ENCODE measurements around the gene PPARGC1A. TPM values are rescaled to one million over a fixed set of nuclear protein-coding genes. Genes with fewer than 3 reads are reported as not detected.
A peak's percentile ranks its signal among the peaks of the same experiment; 100 is the strongest.

The PPARGC1A gene
- total and polyA plus RNA-seq, 2 experiments from 2014 or later = 0.76 to 3.3 TPM

DNA sequence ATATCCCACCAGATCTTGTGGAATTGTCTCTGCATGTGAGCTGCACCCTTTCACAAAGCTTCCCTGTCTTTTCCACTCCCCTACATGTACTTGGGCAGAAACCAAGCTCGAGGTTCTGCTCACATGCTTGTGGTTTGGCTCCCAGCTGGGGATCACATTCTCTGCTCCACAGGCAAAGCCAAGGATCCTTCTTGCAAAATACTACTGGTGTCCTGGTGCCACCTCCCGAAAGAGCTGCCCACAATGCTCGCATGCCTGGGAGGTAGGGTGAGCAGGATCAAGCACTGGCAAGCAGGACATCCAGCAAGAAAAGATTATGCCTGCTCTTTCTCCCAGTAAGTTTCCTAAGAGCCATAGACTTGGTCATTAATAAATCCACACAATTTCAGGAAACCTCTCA is 45.1 kb upstream of the PPARGC1A start:
- Histone ChIP-seq H3K27ac (ENCODE audit: low read depth) (no peak overlapping the region), H3K36me3 (ENCODE audit: insufficient read depth) (no peaks in the 10 kb centered on the region), H2AFZ (no peak overlapping the region), H3K79me2 (replicated peaks; ENCODE audit: insufficient read depth) (no peaks in the 10 kb centered on the region), H3F3A (replicated peaks; ENCODE audit: low read depth) (no peaks in the 10 kb centered on the region), H3K9me2 (ENCODE audit: insufficient read depth) (peaks cover 11% of the 10 kb centered on the region), H3K4me1 (ENCODE audit: insufficient read depth) (peaks cover 34% of the 10 kb centered on the region), H3K27me3 (ENCODE audit: insufficient read depth) (no peaks in the 10 kb centered on the region), H3K4me2 (no peak overlapping the region), H4K20me1 (replicated peaks; ENCODE audit: insufficient read depth) (no peaks in the 10 kb centered on the region), H3K4me3 (no peak overlapping the region)
- TF ChIP-seq NANOG (IDR thresholded peaks at IDR 0.05; ENCODE audit: borderline replicate concordance) (no peak), CREB1 (CRISPR knock-in tag; IDR thresholded peaks at IDR 0.05; ENCODE audit: low read depth) (no peak), POLR2AphosphoS5 (IDR thresholded peaks at IDR 0.05; ENCODE audit: low read depth) (no peak), ZNF114 (CRISPR knock-in tag; IDR thresholded peaks at IDR 0.05) (no peak)
- TF ChIP-seq, protein P1, sequence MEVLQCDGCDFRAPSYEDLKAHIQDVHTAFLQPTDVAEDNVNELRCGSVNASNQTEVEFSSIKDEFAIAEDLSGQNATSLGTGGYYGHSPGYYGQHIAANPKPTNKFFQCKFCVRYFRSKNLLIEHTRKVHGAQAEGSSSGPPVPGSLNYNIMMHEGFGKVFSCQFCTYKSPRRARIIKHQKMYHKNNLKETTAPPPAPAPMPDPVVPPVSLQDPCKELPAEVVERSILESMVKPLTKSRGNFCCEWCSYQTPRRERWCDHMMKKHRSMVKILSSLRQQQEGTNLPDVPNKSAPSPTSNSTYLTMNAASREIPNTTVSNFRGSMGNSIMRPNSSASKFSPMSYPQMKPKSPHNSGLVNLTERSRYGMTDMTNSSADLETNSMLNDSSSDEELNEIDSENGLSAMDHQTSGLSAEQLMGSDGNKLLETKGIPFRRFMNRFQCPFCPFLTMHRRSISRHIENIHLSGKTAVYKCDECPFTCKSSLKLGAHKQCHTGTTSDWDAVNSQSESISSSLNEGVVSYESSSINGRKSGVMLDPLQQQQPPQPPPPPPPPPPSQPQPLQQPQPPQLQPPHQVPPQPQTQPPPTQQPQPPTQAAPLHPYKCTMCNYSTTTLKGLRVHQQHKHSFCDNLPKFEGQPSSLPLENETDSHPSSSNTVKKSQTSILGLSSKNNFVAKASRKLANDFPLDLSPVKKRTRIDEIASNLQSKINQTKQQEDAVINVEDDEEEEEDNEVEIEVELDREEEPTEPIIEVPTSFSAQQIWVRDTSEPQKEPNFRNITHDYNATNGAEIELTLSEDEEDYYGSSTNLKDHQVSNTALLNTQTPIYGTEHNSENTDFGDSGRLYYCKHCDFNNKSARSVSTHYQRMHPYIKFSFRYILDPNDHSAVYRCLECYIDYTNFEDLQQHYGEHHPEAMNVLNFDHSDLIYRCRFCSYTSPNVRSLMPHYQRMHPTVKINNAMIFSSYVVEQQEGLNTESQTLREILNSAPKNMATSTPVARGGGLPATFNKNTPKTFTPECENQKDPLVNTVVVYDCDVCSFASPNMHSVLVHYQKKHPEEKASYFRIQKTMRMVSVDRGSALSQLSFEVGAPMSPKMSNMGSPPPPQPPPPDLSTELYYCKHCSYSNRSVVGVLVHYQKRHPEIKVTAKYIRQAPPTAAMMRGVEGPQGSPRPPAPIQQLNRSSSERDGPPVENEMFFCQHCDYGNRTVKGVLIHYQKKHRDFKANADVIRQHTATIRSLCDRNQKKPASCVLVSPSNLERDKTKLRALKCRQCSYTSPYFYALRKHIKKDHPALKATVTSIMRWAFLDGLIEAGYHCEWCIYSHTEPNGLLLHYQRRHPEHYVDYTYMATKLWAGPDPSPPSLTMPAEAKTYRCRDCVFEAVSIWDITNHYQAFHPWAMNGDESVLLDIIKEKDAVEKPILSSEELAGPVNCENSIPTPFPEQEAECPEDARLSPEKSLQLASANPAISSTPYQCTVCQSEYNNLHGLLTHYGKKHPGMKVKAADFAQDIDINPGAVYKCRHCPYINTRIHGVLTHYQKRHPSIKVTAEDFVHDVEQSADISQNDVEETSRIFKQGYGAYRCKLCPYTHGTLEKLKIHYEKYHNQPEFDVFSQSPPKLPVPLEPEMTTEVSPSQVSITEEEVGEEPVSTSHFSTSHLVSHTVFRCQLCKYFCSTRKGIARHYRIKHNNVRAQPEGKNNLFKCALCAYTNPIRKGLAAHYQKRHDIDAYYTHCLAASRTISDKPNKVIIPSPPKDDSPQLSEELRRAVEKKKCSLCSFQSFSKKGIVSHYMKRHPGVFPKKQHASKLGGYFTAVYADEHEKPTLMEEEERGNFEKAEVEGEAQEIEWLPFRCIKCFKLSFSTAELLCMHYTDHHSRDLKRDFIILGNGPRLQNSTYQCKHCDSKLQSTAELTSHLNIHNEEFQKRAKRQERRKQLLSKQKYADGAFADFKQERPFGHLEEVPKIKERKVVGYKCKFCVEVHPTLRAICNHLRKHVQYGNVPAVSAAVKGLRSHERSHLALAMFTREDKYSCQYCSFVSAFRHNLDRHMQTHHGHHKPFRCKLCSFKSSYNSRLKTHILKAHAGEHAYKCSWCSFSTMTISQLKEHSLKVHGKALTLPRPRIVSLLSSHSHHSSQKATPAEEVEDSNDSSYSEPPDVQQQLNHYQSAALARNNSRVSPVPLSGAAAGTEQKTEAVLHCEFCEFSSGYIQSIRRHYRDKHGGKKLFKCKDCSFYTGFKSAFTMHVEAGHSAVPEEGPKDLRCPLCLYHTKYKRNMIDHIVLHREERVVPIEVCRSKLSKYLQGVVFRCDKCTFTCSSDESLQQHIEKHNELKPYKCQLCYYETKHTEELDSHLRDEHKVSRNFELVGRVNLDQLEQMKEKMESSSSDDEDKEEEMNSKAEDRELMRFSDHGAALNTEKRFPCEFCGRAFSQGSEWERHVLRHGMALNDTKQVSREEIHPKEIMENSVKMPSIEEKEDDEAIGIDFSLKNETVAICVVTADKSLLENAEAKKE (CRISPR knock-in tag; IDR thresholded peaks at IDR 0.05) = peak; percentile 58; the same call in 1 of the 2 replicates
- TF ChIP-seq, protein P2, sequence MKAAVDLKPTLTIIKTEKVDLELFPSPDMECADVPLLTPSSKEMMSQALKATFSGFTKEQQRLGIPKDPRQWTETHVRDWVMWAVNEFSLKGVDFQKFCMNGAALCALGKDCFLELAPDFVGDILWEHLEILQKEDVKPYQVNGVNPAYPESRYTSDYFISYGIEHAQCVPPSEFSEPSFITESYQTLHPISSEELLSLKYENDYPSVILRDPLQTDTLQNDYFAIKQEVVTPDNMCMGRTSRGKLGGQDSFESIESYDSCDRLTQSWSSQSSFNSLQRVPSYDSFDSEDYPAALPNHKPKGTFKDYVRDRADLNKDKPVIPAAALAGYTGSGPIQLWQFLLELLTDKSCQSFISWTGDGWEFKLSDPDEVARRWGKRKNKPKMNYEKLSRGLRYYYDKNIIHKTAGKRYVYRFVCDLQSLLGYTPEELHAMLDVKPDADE (IDR thresholded peaks at IDR 0.05) = no peak
- TF ChIP-seq, protein P3, sequence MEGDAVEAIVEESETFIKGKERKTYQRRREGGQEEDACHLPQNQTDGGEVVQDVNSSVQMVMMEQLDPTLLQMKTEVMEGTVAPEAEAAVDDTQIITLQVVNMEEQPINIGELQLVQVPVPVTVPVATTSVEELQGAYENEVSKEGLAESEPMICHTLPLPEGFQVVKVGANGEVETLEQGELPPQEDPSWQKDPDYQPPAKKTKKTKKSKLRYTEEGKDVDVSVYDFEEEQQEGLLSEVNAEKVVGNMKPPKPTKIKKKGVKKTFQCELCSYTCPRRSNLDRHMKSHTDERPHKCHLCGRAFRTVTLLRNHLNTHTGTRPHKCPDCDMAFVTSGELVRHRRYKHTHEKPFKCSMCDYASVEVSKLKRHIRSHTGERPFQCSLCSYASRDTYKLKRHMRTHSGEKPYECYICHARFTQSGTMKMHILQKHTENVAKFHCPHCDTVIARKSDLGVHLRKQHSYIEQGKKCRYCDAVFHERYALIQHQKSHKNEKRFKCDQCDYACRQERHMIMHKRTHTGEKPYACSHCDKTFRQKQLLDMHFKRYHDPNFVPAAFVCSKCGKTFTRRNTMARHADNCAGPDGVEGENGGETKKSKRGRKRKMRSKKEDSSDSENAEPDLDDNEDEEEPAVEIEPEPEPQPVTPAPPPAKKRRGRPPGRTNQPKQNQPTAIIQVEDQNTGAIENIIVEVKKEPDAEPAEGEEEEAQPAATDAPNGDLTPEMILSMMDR (conservative IDR thresholded peaks at IDR 0.05; ENCODE audit: low read depth in 2 of 2) = no peak
- Mint-ChIP-seq H3K9me3 (peaks cover 4% of the 10 kb centered on the region; the same call in 1 of the 3 replicates), H3K4me1 (peaks cover 54% of the 10 kb centered on the region), H3K27me3 (ENCODE audit: insufficient read depth, low read depth, poor library complexity) (peaks cover 4% of the 10 kb centered on the region), H3K4me3 (no peak overlapping the region), H3K27ac (0 out of 2 replicates have a peak overlapping the region, but pooled peaks have one; percentile 53), H3K36me3 (ENCODE audit: low read depth) (0 out of 3 replicates have a peak, but pooled peaks cover 4% of the 10 kb centered on the region)
- ATAC-seq (no peak), DNase-seq (ENCODE audit: low spot score) (no peak)
